Keratinocyte (primary cell): ENCODE results near the gene PICALM. TPM values are rescaled to one million over a fixed set of nuclear protein-coding genes. Genes with fewer than 3 reads are reported as not detected.

Experiments used
- DNase-seq: peaks from one replicate; pipeline ENCODE4 v3.0.0-alpha.2; 2011; ENCODE audit warnings: low read depth, missing footprints, low spot score
- FAIRE-seq: peaks from 2 replicates; lab custom pipeline; 2011; peaks lifted over from hg19 to GRCh38; lab: Jason Lieb, UNC
- H2AFZ ChIP-seq: 2 replicates; pipeline ENCODE4 v1.6.0; 2012; ENCODE audit warnings: low read length, control low read depth, inconsistent platforms; ENCODE audit not compliant: control insufficient read depth
- H3K27ac ChIP-seq: 2 replicates; pipeline ENCODE4 v1.5.1; 2011; ENCODE audit warnings: low read length; ENCODE audit not compliant: control insufficient read depth, insufficient read depth
- H3K27me3 ChIP-seq: 3 replicates; pipeline ENCODE4 v1.6.0; 2011; ENCODE audit warnings: low read length; ENCODE audit not compliant: control insufficient read depth, insufficient read depth; ENCODE audit errors: extremely low read depth
- H3K36me3 ChIP-seq, 2 experiments: 2 replicates in 1 of 2; 3 replicates in 1 of 2; pipeline ENCODE4 v1.5.1; 2011; ENCODE audit warnings: low read length in 2 of 2, mild to moderate bottlenecking in 1 of 2; ENCODE audit not compliant: control insufficient read depth in 2 of 2, insufficient read depth in 2 of 2; ENCODE audit errors: extremely low read depth in 1 of 2
- H3K4me1 ChIP-seq: 3 replicates; pipeline ENCODE4 v1.5.1; 2011; ENCODE audit warnings: low read length; ENCODE audit not compliant: control insufficient read depth, insufficient read depth; ENCODE audit errors: extremely low read depth
- H3K4me2 ChIP-seq: 3 replicates; pipeline ENCODE4 v1.6.0; 2011; ENCODE audit warnings: low read depth, low read length; ENCODE audit not compliant: control insufficient read depth, insufficient read depth; ENCODE audit errors: extremely low read depth
- H3K4me3 ChIP-seq, 3 experiments: fragments of 200-600 bp in 1 of 3; sonication (generic) in 1 of 3; 2 replicates in 2 of 3; 3 replicates in 1 of 3; pipeline ENCODE4 v1.5.1; 2011 to 2016; ENCODE audit warnings: low read length in 3 of 3, mild to moderate bottlenecking in 3 of 3, control low read depth in 2 of 3, inconsistent platforms in 1 of 3, low read depth in 1 of 3, mixed read lengths in 1 of 3, mixed run types in 1 of 3, moderate library complexity in 1 of 3; ENCODE audit not compliant: control insufficient read depth in 2 of 3, insufficient read depth in 2 of 3; ENCODE audit errors: extremely low read depth in 1 of 3
- H3K79me2 ChIP-seq: 2 replicates; pipeline ENCODE4 v1.6.0; 2012; ENCODE audit warnings: low read length; ENCODE audit not compliant: control insufficient read depth, insufficient read depth
- H3K9ac ChIP-seq: 3 replicates; pipeline ENCODE4 v1.6.0; 2011; ENCODE audit warnings: low read length; ENCODE audit not compliant: control insufficient read depth, insufficient read depth; ENCODE audit errors: extremely low read depth
- H3K9me1 ChIP-seq: 3 replicates; pipeline ENCODE4 v1.6.0; 2011; ENCODE audit warnings: low read length; ENCODE audit not compliant: control insufficient read depth, insufficient read depth; ENCODE audit errors: extremely low read depth
- H3K9me3 ChIP-seq: 2 replicates; pipeline ENCODE4 v1.5.1; 2012; ENCODE audit warnings: low read depth, low read length; ENCODE audit not compliant: control insufficient read depth
- H4K20me1 ChIP-seq: 3 replicates; pipeline ENCODE4 v1.6.0; 2011; ENCODE audit warnings: low read length; ENCODE audit not compliant: control insufficient read depth, insufficient read depth; ENCODE audit errors: extremely low read depth
- CTCF ChIP-seq, 3 experiments: IDR thresholded peaks in 1 of 3; conservative IDR thresholded peaks in 1 of 3; optimal IDR thresholded peaks in 1 of 3; 2 replicates in 2 of 3; 3 replicates in 1 of 3; pipeline versions ENCODE3 to v1.5.1; 2011; ENCODE audit warnings: low read length in 3 of 3, mild to moderate bottlenecking in 3 of 3, moderate library complexity in 2 of 3, control low read depth in 1 of 3, inconsistent platforms in 1 of 3; ENCODE audit not compliant: insufficient read depth in 2 of 3; ENCODE audit errors: extremely low read depth in 1 of 3
- EZH2 ChIP-seq: IDR thresholded peaks from one replicate; pipeline ENCODE4 v1.6.1; 2012; ENCODE audit warnings: inconsistent platforms, mild to moderate bottlenecking, low read length, moderate library complexity
- dilution Hi-C: fragments of 300-500 bp; cut with MboI; formaldehyde crosslinking; loops from one replicate; pipeline ENCODE4 v1.7.0; 2020; ENCODE audit warnings: low sequenced_read_pairs; ENCODE audit not compliant: extremely low pct_ligation_motif_present
- polyA plus RNA-seq, 5 experiments: library from polyadenylated mRNA; depleted of rRNA in 3 of 5; stranded (reverse) in 3 of 5; stranded (forward) in 1 of 5; unstranded in 1 of 5; fragments of >200 nt; gene quantifications; 1 replicate in 1 of 5; 2 replicates in 3 of 5; 3 replicates in 1 of 5; pipeline versions ENCODE4 v1.2.1 to v1.2.3, GENCODE V29; 2011 to 2012; ENCODE audit warnings: missing spikeins in 2 of 5, low read depth in 1 of 5, low replicate concordance in 1 of 5

PICALM gene
- polyA plus RNA-seq, 1 donor (not counting 4 experiments of a cell fraction or from before 2014, with no cell fraction given), result 293 TPM

GRCh38 chr11:86011175-86011574, 57.7 kb downstream of the PICALM start:
- peaks cover 19% of the 10 kb centered on the region for H3K79me2 ChIP-seq
- no peak for TF ChIP-seq EZH2
- TF ChIP-seq CTCF (optimal IDR thresholded peaks at IDR 0.05 in 1 of 3, IDR thresholded peaks at IDR 0.05 in 1 of 3, conservative IDR thresholded peaks at IDR 0.05 in 1 of 3; ENCODE audit: extremely low read depth in 1 of 3, insufficient read depth in 2 of 3, low read length in 3 of 3), result no peak
- FAIRE-seq, result no peak
- H3K27me3 ChIP-seq, result no peaks in the 10 kb centered on the region
- no peaks in the 10 kb centered on the region for H3K9me3 ChIP-seq
- H3K36me3 ChIP-seq, result peaks cover 12 to 25% of the 10 kb centered on the region in 2 experiments
- H3K9ac ChIP-seq, result no peak overlapping the region
- no peak overlapping the region for H3K4me2 ChIP-seq
- H4K20me1 ChIP-seq, result no peaks in the 10 kb centered on the region
- dilution Hi-C loops, result no loop called here
- no peak overlapping the region for H2AFZ ChIP-seq
- no peak for DNase-seq
- H3K4me1 ChIP-seq, result no peaks in the 10 kb centered on the region
- H3K4me3 ChIP-seq, result no peak overlapping the region
- no peaks in the 10 kb centered on the region for H3K9me1 ChIP-seq
- H3K27ac ChIP-seq, result no peak overlapping the region

DNA sequence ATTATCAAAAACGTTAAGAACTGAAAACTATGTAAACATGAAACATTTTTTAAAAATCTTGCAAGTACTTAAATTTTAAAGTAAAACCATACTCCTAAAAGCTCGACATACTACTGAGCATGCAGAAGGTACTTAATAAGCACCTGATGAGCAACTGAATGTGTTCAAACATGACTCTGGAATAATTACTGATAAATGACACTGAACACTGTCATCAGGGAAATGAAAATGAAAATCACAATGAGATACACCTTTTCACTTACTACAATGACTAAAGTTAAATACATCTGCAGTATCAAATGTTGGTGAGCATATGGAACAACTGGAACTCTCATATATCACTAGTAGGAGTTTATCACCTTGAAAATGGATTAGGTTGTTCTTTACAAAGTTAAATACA, 65.2 kb downstream of the PICALM start:
- H4K20me1 ChIP-seq, result no peaks in the 10 kb centered on the region
- no peak overlapping the region for H3K9ac ChIP-seq
- TF ChIP-seq EZH2 (no peak), CTCF (optimal IDR thresholded peaks at IDR 0.05 in 1 of 3, IDR thresholded peaks at IDR 0.05 in 1 of 3, conservative IDR thresholded peaks at IDR 0.05 in 1 of 3; ENCODE audit: extremely low read depth in 1 of 3, insufficient read depth in 2 of 3, low read length in 3 of 3) (no peak)
- H3K79me2 ChIP-seq, result peaks cover 8% of the 10 kb centered on the region
- no peak for FAIRE-seq
- no peaks in the 10 kb centered on the region for H3K27me3 ChIP-seq
- DNase-seq, result no peak
- no peak overlapping the region for H3K4me3 ChIP-seq
- dilution Hi-C loops, result no loop called here
- H3K9me1 ChIP-seq, result no peaks in the 10 kb centered on the region
- no peaks in the 10 kb centered on the region for H3K9me3 ChIP-seq
- H3K36me3 ChIP-seq, result peaks cover 24 to 44% of the 10 kb centered on the region in 2 experiments
- no peak overlapping the region for H3K4me2 ChIP-seq
- H3K4me1 ChIP-seq, result peaks cover 7% of the 10 kb centered on the region
- H2AFZ ChIP-seq, result no peak overlapping the region
- H3K27ac ChIP-seq, result no peak overlapping the region
